Mononuclear cell (primary cell): ENCODE data around the gene PSMA5. TPM values are rescaled to one million over a fixed set of nuclear protein-coding genes. Genes with fewer than 3 reads are reported as not detected.

Experiments used
- H3K27me3 ChIP-seq: 2 replicates; pipeline ENCODE4 v1.6.0; 2011; ENCODE audit warnings: low read length, control low read depth; ENCODE audit not compliant: insufficient read depth
- H3K4me1 ChIP-seq: 2 replicates; pipeline ENCODE4 v1.5.1; 2011; ENCODE audit warnings: mild to moderate bottlenecking, low read length, control low read depth; ENCODE audit not compliant: insufficient read depth
- H3K4me3 ChIP-seq: 2 replicates; pipeline ENCODE4 v1.5.1; 2011; ENCODE audit warnings: mild to moderate bottlenecking, low read length, moderate library complexity
- H3K9me3 ChIP-seq: 2 replicates; pipeline ENCODE4 v1.5.1; 2011; ENCODE audit warnings: low read depth, mild to moderate bottlenecking, control low read depth, low read length
- total RNA-seq: library from RNA; depleted of rRNA; stranded (reverse); fragments of >200 nt; gene quantifications from one replicate; pipeline ENCODE4 v1.2.3, GENCODE V29; 2012

PSMA5 gene
- total RNA-seq, 1 donor = 30.7 TPM

DNA sequence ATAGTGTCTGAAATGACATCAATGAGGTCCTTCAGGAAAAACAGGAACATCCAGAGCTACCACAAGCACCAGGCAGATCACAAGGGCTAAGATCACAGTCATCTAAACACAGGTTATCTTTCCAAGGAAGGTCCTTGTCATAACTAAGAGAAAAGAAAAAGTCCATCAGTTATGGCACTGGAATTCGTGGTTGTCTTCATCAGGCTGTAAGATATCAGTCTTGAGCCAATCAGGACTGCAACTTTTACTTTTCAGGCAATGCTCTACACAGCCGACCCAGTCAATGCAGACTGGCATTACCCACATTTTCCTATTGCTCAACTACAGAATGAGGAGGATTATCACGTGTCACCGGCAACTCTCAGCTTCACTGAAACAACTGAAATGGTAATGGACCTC, 54.9 kb downstream of the PSMA5 start:
- Histone ChIP-seq H3K9me3 (no peaks in the 10 kb centered on the region), H3K4me3 (no peak overlapping the region), H3K27me3 (no peaks in the 10 kb centered on the region), H3K4me1 (peaks cover 52% of the 10 kb centered on the region)

DNA sequence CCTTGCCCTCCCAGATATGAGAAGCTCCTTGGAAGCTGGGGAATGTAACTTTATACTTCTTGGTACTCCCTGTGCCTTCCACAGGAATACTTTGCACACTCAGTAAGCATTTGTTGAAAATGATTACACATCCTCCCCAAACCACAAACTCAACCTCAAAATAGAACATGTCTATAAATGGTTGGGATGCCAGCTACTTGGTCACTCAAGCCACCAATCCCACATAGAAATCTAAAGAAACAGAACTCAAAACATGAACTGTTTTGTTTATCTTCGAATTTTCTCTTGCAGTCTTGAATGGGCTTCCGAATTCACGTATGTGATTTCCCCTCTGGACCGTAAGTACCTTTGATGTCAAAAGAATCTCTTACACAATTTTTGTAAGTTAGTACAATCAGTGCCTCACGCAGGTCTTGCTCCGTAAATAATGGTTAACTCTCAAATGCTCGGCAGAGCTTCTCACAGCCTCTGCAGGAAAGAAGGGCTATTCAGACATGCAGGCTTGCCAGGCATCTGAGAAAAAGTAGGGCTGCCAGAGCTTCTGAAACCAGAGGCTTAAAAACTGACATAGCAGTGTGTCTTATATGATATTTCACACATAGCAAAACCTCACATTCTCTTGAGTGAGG, 55.4 kb downstream of the PSMA5 start:
- Histone ChIP-seq H3K4me3 (no peak overlapping the region), H3K9me3 (no peaks in the 10 kb centered on the region), H3K27me3 (no peaks in the 10 kb centered on the region), H3K4me1 (peaks cover 52% of the 10 kb centered on the region)

DNA sequence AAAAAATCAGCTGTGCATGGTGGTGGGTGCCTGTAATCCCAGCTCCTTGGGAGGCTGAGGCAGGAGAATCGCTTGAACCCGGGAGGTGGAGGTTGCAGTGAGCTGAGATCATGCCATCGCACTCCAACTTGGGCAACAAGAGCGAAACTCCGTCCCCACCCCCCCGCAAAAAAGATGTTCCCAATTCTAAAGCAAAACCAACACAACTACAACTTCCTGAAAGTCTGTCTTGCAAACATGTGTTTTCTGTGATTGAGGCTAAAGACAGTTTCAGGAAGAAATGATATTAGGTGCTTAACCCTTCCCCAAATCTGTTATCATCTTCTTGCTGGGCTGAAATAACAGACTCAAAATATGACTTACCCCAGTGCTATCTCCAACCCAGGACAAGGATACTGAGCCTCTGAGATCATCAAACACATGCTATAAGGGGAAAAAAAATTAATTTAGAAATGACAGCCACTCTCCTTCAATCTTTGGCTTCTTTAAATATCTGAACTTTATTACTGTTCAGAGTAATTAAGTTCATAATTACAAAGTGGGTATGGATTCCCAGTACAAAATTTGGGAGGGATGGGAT, 57.0 kb downstream of the PSMA5 start:
- H3K4me1 ChIP-seq = peaks cover 52% of the 10 kb centered on the region
- H3K27me3 ChIP-seq = no peaks in the 10 kb centered on the region
- H3K4me3 ChIP-seq = no peak overlapping the region
- no peaks in the 10 kb centered on the region for H3K9me3 ChIP-seq

DNA sequence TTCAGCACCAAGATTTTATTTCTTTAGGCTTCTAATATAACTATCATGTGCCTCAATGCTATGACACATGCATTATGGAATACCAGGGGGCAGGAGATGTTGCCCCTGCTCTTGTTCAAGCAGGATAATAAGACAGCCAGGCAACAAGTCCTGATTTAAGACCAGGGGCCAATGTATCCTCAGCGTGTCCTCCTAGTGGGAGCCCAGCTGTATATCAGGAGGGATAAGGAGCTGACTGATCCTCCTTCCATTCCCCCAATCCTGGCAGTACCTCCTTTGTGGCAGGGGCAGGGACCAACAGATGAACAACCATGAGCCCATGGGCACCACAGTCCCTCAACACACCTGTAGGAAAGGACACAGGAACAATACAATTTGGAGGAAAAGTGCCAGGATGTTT, 57.8 kb downstream of the PSMA5 start:
- Histone ChIP-seq H3K4me1 (peaks cover 48% of the 10 kb centered on the region), H3K9me3 (no peaks in the 10 kb centered on the region), H3K27me3 (no peaks in the 10 kb centered on the region), H3K4me3 (no peak overlapping the region)

DNA sequence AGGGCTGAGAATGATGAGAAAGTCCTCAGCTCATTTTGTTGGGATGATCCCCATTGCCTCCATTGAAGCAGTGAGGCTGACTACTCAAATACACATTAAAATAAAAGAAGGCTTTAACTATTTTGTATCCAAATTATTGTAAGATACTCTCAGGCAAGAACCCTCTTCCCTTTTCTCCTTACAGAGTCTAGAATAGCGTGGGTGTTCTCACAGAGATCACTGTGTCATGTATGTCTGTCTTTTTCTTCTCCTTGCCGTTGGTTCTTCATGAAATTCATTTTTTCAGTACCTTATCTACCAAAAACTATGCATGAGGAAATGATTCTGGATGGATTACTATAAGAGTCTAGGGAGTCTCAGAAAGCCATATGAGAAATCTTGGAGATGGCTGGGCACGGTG, 58.6 kb downstream of the PSMA5 start:
- H3K27me3 ChIP-seq = no peaks in the 10 kb centered on the region
- H3K9me3 ChIP-seq = no peaks in the 10 kb centered on the region
- peaks cover 40% of the 10 kb centered on the region for H3K4me1 ChIP-seq
- no peak overlapping the region for H3K4me3 ChIP-seq

DNA sequence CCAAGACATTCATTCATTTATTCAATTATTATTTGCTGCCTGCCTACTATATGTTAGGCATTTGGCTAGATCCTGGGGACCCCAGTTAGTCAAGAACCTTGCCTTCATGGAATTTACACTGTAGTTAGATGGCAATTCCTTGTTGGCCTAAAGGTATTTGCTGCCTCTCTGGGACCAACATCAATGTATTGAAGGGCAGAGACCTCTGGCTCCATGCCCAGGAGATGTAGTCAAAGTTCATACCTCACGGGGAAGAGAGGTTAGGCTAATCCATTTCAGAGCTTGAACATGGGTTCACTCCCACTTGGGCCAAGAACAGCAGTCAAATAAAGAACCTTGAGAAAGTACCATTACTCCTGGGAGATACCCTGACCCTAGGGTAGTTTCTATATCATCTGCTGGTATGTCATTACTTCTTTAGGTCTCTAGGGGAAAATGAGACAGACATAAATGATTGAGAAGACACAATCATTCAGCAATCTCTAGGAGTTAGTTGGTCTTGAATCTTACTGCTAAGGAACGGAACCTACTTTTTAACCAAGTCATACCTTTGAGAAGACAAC, 60.5 kb downstream of the PSMA5 start:
- Histone ChIP-seq H3K4me1 (peaks cover 27% of the 10 kb centered on the region), H3K4me3 (no peak overlapping the region), H3K9me3 (no peaks in the 10 kb centered on the region), H3K27me3 (no peaks in the 10 kb centered on the region)

DNA sequence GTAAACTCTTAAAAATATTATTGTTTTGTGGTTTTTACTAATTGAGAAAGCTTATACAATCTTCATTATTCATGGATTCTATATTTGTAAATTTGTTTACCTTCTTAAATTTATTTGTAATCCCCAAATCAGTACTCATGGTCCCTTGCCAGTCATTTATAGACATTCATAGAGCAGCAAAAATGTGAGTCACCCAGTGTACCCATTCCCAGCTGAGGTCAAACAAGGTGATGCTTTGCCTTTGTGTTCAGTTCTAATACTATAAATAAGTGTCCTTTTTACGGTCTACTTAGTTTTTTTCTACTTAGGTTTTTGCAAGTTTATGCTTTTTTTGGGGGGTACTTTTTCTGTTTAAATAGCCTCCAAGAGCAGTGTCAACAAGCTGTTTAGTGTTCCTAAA, 64.6 kb downstream of the PSMA5 start:
- H3K4me1 ChIP-seq = peaks cover 14% of the 10 kb centered on the region
- no peaks in the 10 kb centered on the region for H3K9me3 ChIP-seq
- no peaks in the 10 kb centered on the region for H3K27me3 ChIP-seq
- no peak overlapping the region for H3K4me3 ChIP-seq

DNA sequence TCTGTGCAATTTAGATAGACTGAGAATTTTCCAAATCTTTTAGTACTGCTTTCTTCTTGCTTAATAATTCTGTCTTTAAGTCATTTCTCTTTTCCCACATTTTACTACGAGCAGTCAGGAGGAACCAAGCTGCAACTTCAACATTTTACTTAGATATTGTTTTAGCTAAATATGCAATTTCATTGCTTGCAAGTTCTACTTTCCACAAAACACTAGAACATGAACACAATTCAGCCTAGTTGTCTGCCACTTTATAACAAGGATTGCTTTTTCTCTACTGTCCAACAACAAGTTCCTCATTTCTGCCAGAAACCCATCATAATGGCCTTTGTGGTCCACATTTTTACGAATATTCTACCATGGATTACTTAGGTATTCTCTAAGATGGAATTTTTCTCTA, 65.2 kb downstream of the PSMA5 start:
- no peaks in the 10 kb centered on the region for H3K9me3 ChIP-seq
- no peaks in the 10 kb centered on the region for H3K27me3 ChIP-seq
- no peak overlapping the region for H3K4me3 ChIP-seq
- peaks cover 14% of the 10 kb centered on the region for H3K4me1 ChIP-seq

DNA sequence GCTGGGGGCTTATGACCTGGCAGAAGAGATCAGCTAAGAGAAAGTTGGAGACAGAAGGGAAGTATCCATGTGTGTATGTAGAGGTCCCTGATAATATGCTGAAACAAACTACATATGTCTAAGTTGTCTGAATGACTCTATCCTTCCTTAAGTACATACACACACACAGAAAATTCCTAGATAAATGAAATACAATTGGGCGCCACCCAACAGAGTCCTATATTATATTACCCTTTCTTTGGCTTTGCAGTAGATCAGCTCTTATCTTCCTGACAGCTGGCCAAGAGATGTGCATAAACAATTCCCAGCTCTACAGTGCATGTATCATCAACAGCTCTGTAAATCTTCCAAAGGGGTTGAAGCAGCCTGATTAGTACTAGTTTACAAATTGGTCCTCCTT, 68.6 kb downstream of the PSMA5 start:
- Histone ChIP-seq H3K4me3 (no peak overlapping the region), H3K9me3 (no peaks in the 10 kb centered on the region), H3K27me3 (no peaks in the 10 kb centered on the region), H3K4me1 (peaks cover 14% of the 10 kb centered on the region)

DNA sequence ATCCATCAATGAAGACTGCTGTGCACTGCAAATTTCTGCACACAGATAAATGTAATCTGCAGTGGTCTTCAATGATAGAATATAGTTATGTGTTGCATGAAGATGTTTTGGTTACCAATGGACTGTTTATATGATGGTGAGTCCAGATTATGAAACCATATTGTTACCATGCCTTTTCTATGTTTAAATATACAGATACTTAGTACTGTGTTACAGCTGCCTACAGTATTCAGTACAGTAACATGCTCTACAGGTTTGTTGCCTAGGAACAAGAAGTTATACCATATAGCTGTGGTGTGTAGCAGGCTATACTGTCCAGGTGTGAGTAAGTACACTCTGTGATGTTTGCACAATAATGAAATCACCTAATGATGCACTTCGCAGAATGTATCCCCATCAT, 69.3 kb downstream of the PSMA5 start:
- H3K9me3 ChIP-seq = no peaks in the 10 kb centered on the region
- H3K4me3 ChIP-seq = no peak overlapping the region
- no peaks in the 10 kb centered on the region for H3K27me3 ChIP-seq
- peaks cover 14% of the 10 kb centered on the region for H3K4me1 ChIP-seq

DNA sequence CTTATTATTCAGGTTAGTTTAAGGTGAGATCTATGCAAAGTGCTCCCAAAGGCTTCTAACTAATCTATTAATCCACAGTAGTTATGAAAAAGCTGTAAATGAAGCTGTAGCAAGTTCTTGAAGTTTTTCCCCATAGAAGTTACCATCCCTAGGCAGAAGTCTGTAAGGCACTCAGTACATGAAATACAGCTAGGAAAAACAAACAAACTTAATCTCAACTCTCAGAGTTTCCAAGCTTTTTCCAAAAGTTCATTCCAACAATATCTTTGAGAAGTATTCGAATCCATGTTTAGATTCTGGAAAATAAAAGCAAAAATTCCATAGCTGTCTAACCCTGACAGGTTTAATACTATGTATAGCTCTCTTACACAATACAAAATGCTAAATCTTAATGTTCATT, 69.7 kb downstream of the PSMA5 start:
- peaks cover 14% of the 10 kb centered on the region for H3K4me1 ChIP-seq
- no peak overlapping the region for H3K4me3 ChIP-seq
- no peaks in the 10 kb centered on the region for H3K27me3 ChIP-seq
- H3K9me3 ChIP-seq = no peaks in the 10 kb centered on the region

DNA sequence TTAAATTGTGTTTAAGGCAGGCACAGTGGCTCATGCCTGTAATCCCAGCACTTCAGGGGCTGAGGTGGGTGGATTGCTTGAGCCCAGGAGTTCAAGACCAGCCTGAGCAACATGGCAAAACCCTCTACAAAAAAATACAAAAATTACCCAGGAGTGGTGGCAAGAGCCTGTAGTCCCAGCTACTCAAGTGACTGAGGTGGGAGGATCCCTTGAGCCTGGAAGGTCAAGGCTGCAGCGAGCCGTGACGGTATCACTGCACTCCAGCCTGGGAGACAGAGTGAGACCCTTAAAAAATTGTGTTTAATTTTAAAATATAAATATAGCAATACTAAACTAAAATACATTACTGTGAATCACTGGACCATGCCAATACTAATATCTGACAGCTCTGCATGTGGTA, 71.3 kb downstream of the PSMA5 start:
- Histone ChIP-seq H3K4me3 (no peak overlapping the region), H3K27me3 (no peaks in the 10 kb centered on the region), H3K9me3 (no peaks in the 10 kb centered on the region)

DNA sequence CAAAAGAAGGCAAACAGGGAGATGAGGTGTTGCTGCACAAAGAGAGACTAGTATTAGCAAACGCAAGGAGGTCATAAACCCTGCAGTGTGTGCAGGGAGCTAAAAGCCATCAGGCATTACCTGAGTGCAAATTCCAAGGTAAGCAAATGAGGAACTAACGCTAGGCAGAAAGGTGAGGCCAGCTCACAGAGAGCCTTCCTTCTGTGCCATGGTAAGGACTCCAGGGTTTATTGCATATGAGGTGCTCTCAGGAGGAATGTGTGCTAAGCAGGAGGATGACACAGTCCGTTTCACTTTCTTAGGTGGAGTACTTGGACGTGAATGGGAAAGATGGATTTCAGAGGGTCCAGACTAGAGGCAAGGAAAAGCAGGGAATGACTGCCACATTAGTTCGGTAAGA, 74.8 kb downstream of the PSMA5 start:
- no peak overlapping the region for H3K4me3 ChIP-seq
- no peaks in the 10 kb centered on the region for H3K9me3 ChIP-seq
- H3K27me3 ChIP-seq = no peaks in the 10 kb centered on the region
- no peaks in the 10 kb centered on the region for H3K4me1 ChIP-seq

More for the DNA sequence above, 71.3 kb downstream of the PSMA5 start:
- H3K4me1 ChIP-seq = no peaks in the 10 kb centered on the region

DNA sequence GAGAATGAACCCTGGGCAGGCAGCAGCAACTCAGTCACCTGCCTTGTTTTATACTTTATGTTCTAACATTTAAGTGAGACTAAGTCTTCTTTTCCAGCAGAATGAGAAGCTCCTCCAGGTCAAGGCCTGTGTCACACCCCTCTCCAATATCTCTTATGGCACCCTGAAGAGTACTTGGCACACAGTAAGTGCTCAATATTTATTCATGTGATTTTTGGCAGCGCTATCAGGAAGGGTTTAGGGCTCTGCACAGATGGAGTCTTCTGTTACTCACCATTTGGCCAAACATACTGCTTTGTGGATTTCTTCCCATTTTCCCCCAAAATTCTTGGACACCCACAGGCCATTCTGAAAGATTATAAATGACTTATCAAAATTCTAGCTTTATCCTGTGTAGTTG, 75.6 kb downstream of the PSMA5 start:
- Histone ChIP-seq H3K9me3 (no peaks in the 10 kb centered on the region), H3K4me3 (no peak overlapping the region), H3K4me1 (no peaks in the 10 kb centered on the region), H3K27me3 (no peaks in the 10 kb centered on the region)

DNA sequence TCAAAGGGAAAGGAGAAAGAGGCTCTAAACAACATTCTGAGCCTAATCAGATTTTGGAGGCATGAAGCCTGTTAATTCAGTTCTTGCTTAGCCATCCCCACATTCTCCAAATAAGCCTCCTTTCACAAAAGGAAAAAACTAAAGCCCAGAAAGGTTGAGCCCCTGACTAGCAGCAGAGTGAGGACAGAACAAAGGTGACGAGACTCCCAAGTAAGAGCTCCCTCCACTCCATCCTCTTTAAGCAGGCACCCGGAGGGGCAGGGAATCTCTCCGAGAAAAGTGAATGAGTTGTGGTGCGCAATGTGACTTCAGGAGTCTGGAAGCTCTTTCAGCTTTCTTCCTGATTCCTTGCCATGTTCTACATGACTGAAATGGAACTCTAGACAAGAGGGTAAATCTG, 76.1 kb downstream of the PSMA5 start:
- Histone ChIP-seq H3K27me3 (no peaks in the 10 kb centered on the region), H3K4me1 (no peaks in the 10 kb centered on the region), H3K9me3 (no peaks in the 10 kb centered on the region), H3K4me3 (no peak overlapping the region)
